HCEC 1CT (cell line): ENCODE results near the gene ARCN1.
"Not testable (repeated sequence)": the region's sequence is repeated elsewhere in the genome, so short reads cannot be mapped to it uniquely, and the experiment has no call there.

Experiments
- DNase-seq: peaks from one replicate; pipeline ENCODE4 v3.0.0-alpha.2; 2017

Gene ARCN1

GRCh38 chr11:118544647-118545010 lies 27.6 kb upstream of the ARCN1 start:
- DNase-seq = no peak

- DNase-seq = no peak
These were observed 26.7 kb upstream of the ARCN1 start for GRCh38 chr11:118545533-118545932.

- no peak for DNase-seq
These were observed 25.1 kb upstream of the ARCN1 start for GRCh38 chr11:118547132-118547531.

- no peak for DNase-seq
These were observed 19.9 kb upstream of the ARCN1 start for GRCh38 chr11:118552341-118552740.

- DNase-seq = no peak
These were observed 11.4 kb upstream of the ARCN1 start for GRCh38 chr11:118560806-118561205.

GRCh38 chr11:118565051-118565450 lies 7.2 kb upstream of the ARCN1 start:
- no peak for DNase-seq

GRCh38 chr11:118569670-118570069 lies 2.5 kb upstream of the ARCN1 start:
- DNase-seq = no peak

GRCh38 chr11:118570787-118571186 lies 1.4 kb upstream of the ARCN1 start:
- DNase-seq = no peak

GRCh38 chr11:118571701-118572060 lies 528 bp upstream of the ARCN1 start:
- not testable (repeated sequence) for DNase-seq

GRCh38 chr11:118572981-118573550 lies 857 bp downstream of the ARCN1 start:
- peak; percentile 27 for DNase-seq

- DNase-seq = no peak
These were observed 2.4 kb downstream of the ARCN1 start for GRCh38 chr11:118574636-118575035.

- DNase-seq = not testable (repeated sequence)
These were observed 5.8 kb downstream of the ARCN1 start for GRCh38 chr11:118577995-118578394.

GRCh38 chr11:118581057-118581456 lies 8.8 kb downstream of the ARCN1 start:
- DNase-seq = no peak

GRCh38 chr11:118587952-118588351 lies 15.7 kb downstream of the ARCN1 start:
- DNase-seq = no peak

GRCh38 chr11:118592616-118593367 lies 20.6 kb downstream of the ARCN1 start:
- no peak for DNase-seq

- DNase-seq = peak; percentile 29
These were observed 22.8 kb downstream of the ARCN1 start for GRCh38 chr11:118594984-118595383.

- DNase-seq = no peak
These were observed 24.3 kb downstream of the ARCN1 start for GRCh38 chr11:118596224-118597146.

GRCh38 chr11:118597556-118597955 lies 25.3 kb downstream of the ARCN1 start:
- no peak for DNase-seq

GRCh38 chr11:118602331-118602730 lies 30.1 kb downstream of the ARCN1 start:
- DNase-seq = no peak

GRCh38 chr11:118603709-118604108 lies 31.5 kb downstream of the ARCN1 start:
- not testable (repeated sequence) for DNase-seq

GRCh38 chr11:118604566-118604965 lies 32.4 kb downstream of the ARCN1 start:
- DNase-seq = no peak

GRCh38 chr11:118605116-118605867 lies 33.1 kb downstream of the ARCN1 start:
- peak; percentile 93 for DNase-seq
